HepG2 (cell line): ENCODE results near the gene TFB1M. TPM values are rescaled to one million over a fixed set of nuclear protein-coding genes. Genes with fewer than 3 reads are reported as not detected.
A peak's percentile ranks its signal among the peaks of the same experiment; 100 is the strongest.

ENCODE experiments used
- ATAC-seq: fragments of 200-7000 bp; cut with Tn5 transposase; 3 replicates; pipeline ENCODE4 v1.9.1; 2020; ENCODE audit warnings: mild to moderate bottlenecking, moderate library complexity
- BruUV-seq: library from RNA; stranded (reverse); fragments of 400-500 nt; replicated peaks from 2 replicates; lab custom pipeline; 2021; lab: Mats Ljungman, UMichigan
- CTCF ChIA-PET: fragments of 300-600 bp; formaldehyde crosslinking; extraction: SDS; loops from one replicate; lab custom pipeline; 2021; ENCODE audit warnings: low total read pairs, inconsistent platforms, low intra/inter-chr PET ratio; lab: Yijun Ruan, JAX
- POLR2A ChIA-PET: fragments of 350-600 bp; sonication (Branson Sonifier 250); formaldehyde crosslinking; loops from one replicate; lab custom pipeline; 2020; ENCODE audit warnings: antibody characterized with exemption, inconsistent platforms; lab: Yijun Ruan, JAX
- DNase-seq: peaks from one replicate; pipeline ENCODE4 v3.0.0-alpha.2; 2015; ENCODE audit warnings: low spot score
- FAIRE-seq: peaks from 3 replicates; lab custom pipeline; 2011; peaks lifted over from hg19 to GRCh38; lab: Jason Lieb, UNC
- H2AFZ ChIP-seq: one replicate; pipeline ENCODE4 v1.6.1; 2011; ENCODE audit warnings: low read length, inconsistent platforms
- H3K27ac ChIP-seq: fragments of 300-600 bp; 3 replicates; pipeline ENCODE4 v1.8.0; 2011; ENCODE audit warnings: mixed run types, mild to moderate bottlenecking, mixed read lengths, low read length, inconsistent platforms; ENCODE audit not compliant: insufficient read depth; ENCODE audit errors: extremely low read length
- H3K27me3 ChIP-seq, 2 experiments: fragments of 200-600 bp in 1 of 2; 2 replicates in 1 of 2; 3 replicates in 1 of 2; pipeline versions ENCODE4 v1.6.0 to v1.8.0; 2011; ENCODE audit warnings: low read length in 2 of 2, mild to moderate bottlenecking in 2 of 2, moderate library complexity in 2 of 2, inconsistent platforms in 1 of 2; ENCODE audit not compliant: insufficient read depth in 2 of 2, control insufficient read depth in 1 of 2
- H3K36me3 ChIP-seq, 2 experiments: fragments of 200-600 bp in 1 of 2; replicated peaks in 1 of 2; 2 replicates in 1 of 2; 3 replicates in 1 of 2; pipeline versions ENCODE4 v1.5.1 to v1.8.0; 2011; ENCODE audit warnings: low read length in 2 of 2, inconsistent platforms in 1 of 2; ENCODE audit not compliant: insufficient read depth in 2 of 2, control insufficient read depth in 1 of 2
- H3K4me1 ChIP-seq: 2 replicates; pipeline ENCODE4 v1.5.1; 2012; ENCODE audit warnings: low read length, inconsistent platforms; ENCODE audit not compliant: insufficient read depth
- H3K4me2 ChIP-seq: 2 replicates; pipeline ENCODE4 v1.6.0; 2011; ENCODE audit warnings: low read depth, low read length, inconsistent platforms
- H3K4me3 ChIP-seq, 3 experiments: fragments of 200-600 bp in 1 of 3; sonication (generic), shearing (Covaris generic) in 1 of 3; replicated peaks in 1 of 3; 2 replicates each; pipeline ENCODE4 v1.5.1; 2011 to 2016; ENCODE audit warnings: low read length in 3 of 3, inconsistent platforms in 2 of 3, low read depth in 2 of 3, mild to moderate bottlenecking in 2 of 3, control low read depth in 1 of 3, mixed read lengths in 1 of 3; ENCODE audit not compliant: insufficient read depth in 1 of 3
- H3K79me2 ChIP-seq: one replicate; pipeline ENCODE4 v1.6.1; 2011; ENCODE audit warnings: low read length, inconsistent platforms; ENCODE audit not compliant: insufficient read depth
- H3K9ac ChIP-seq: 2 replicates; pipeline ENCODE4 v1.6.0; 2011; ENCODE audit warnings: mild to moderate bottlenecking, low read depth, low read length, inconsistent platforms; ENCODE audit not compliant: insufficient read depth
- H3K9me3 ChIP-seq: 2 replicates; pipeline ENCODE4 v1.5.1; 2012; ENCODE audit warnings: mild to moderate bottlenecking, low read length
- H4K20me1 ChIP-seq: 2 replicates; pipeline ENCODE4 v1.6.0; 2011; ENCODE audit warnings: inconsistent platforms, mild to moderate bottlenecking, low read length, moderate library complexity; ENCODE audit not compliant: insufficient read depth
- ARNT ChIP-seq: fragments of 450-650 bp; IDR thresholded peaks from 2 replicates; pipeline ENCODE4 v1.6.1; 2017
- ATF7 ChIP-seq, 2 experiments: fragments of 450-650 bp in 1 of 2; sonication (generic) in 1 of 2; formaldehyde crosslinking in 1 of 2; IDR thresholded peaks; 2 replicates each; pipeline versions ENCODE4 v1.4.0 to v1.6.1; 2016 to 2020; ENCODE audit warnings: antibody characterized with exemption in 1 of 2, mild to moderate bottlenecking in 1 of 2, missing genetic modification reagents in 1 of 2
- EZH2 ChIP-seq: conservative IDR thresholded peaks from 2 replicates; pipeline ENCODE4 v1.6.1; 2012; ENCODE audit warnings: mild to moderate bottlenecking, low read depth, low read length, moderate library complexity
- HDAC6 ChIP-seq: fragments of 200-600 bp; sonication (generic); IDR thresholded peaks from 2 replicates; pipeline ENCODE4 v1.7.0; 2017; ENCODE audit warnings: mild to moderate bottlenecking, antibody characterized with exemption, low read length, low read depth
- POGZ ChIP-seq: sonication (generic); formaldehyde crosslinking; IDR thresholded peaks from 2 replicates; pipeline ENCODE4 v1.4.0; 2020; ENCODE audit warnings: mild to moderate bottlenecking, missing genetic modification reagents
- WGBS: methylation state at CpG from one replicate; pipeline ENCODE4 v1.1.6; 2017; ENCODE audit warnings: low lambda C conversion rate; 5-methylcytosine and 5-hydroxymethylcytosine counted together
- in situ Hi-C: cut with HindIII; loops from 2 replicates; pipeline ENCODE4 v1.10.0; 2017; ENCODE audit warnings: low pct_unique_long_range_greater_than_20kb; ENCODE audit not compliant: extremely low pct_ligation_motif_present
- intact Hi-C: fragments of 100-400 bp; cut with micrococcal nuclease; formaldehyde crosslinking; loops from one replicate; pipeline ENCODE4 v1.10.0; 2022; ENCODE audit not compliant: unreplicated experiment
- polyA plus RNA-seq, 8 experiments: library from polyadenylated mRNA; depleted of rRNA in 3 of 8; stranded (reverse) in 7 of 8; unstranded in 1 of 8; fragments of >200 nt; fragmentation: Illumina TruSeq in 4 of 8; extraction: Trizol in 4 of 8; gene quantifications; 2 replicates each; pipeline versions ENCODE4 v1.2.1 to v1.2.3, GENCODE V29; 2011 to 2016; ENCODE audit warnings: low read depth in 4 of 8, missing spikeins in 1 of 8, mixed read lengths in 1 of 8; ENCODE audit not compliant: insufficient read depth in 1 of 8
- total RNA-seq, 5 experiments: library from RNA; depleted of rRNA; stranded (reverse); fragments of >200 nt; fragmentation: Illumina TruSeq; extraction: Trizol; gene quantifications; 2 replicates each; pipeline ENCODE4 v1.2.3, GENCODE V29; 2016; ENCODE audit warnings: low read depth in 1 of 5
- TF ChIP-seq, protein P1 (sequence below): IDR thresholded peaks from 2 replicates; pipeline ENCODE4 v1.6.1; 2016; ENCODE audit warnings: missing compliant biosample characterization, missing genetic modification reagents, borderline replicate concordance
- TF ChIP-seq, protein P2 (sequence below): sonication (generic); formaldehyde crosslinking; IDR thresholded peaks from one replicate; pipeline ENCODE4 v1.5.1; 2020; ENCODE audit warnings: mild to moderate bottlenecking, missing genetic modification reagents; ENCODE audit errors: not compliant biosample characterization

The TFB1M gene
- total and polyA plus RNA-seq, 2 of the 13 experiments (the other 11 are each of a cell fraction or from before 2014, with no cell fraction given) = 91.4 to 122 TPM

DNA sequence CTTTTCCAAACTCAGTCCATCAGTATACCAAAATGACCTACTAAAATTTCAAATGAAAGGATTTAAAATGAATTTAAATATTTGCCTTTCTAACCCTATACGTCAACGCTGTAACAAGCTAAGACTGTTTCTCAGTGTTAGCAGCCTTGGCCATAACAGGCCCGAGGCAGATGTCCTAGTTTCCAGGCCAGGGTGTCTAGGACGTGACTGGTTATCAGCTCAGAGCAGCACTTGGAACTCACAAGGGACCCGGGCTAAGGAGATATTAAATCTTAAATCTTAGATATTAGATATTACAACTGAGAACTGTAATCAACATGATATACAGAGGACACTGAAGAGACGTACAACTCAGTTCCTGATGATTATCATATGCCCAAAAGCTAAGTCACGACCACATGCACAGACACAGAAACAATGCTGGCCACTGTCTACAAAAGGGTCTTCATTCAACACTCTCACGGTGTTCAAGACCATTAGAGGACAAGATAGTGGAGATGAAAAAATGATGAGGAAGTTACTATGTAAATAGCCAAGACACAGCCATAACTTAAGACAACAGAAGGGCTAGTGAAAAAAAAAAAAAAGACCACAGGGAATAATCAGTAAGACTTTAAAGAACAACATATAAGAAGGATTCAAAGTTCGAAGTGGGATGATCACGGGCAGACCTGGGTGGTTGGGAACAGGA, 50.8 kb downstream of the TFB1M start, which contains the start of gene CLDN20:
Gene CLDN20 (plus strand): TSS at position 641 of the 691 bp plus-strand sequence. CDS start 11,707 bp downstream, outside the sequence.
- 92% methylated on average over 10 of the region's 10 CpGs for WGBS
- no peak for ATAC-seq
- FAIRE-seq = no peak
- no peaks in the 10 kb centered on the region for H3K4me1 ChIP-seq
- no peaks in the 10 kb centered on the region for H3K9me3 ChIP-seq
- H3K27ac ChIP-seq = no peak within 1 kb of the TSS
- H3K4me2 ChIP-seq = no peak within 1 kb of the TSS
- H3K9ac ChIP-seq = no peak within 1 kb of the TSS
- H3K36me3 ChIP-seq = peaks cover 44 to 82% of the 10 kb centered on the region in 2 experiments
- H3K4me3 ChIP-seq = no peak within 1 kb of the TSS
- no peak for DNase-seq
- CTCF ChIA-PET = no interaction called here
- in situ Hi-C loops = no loop called here
- POLR2A ChIA-PET = no interaction called here
- 0 out of 2 replicates have a peak, but pooled peaks cover 3% of the 10 kb centered on the region for H4K20me1 ChIP-seq
- H3K27me3 ChIP-seq = no peaks in the 10 kb centered on the region
- TF ChIP-seq ARNT (no peak), ATF7 (IDR thresholded peaks at IDR 0.05) (no peak), ATF7 (CRISPR knock-in tag; IDR thresholded peaks at IDR 0.05) (no peak), POGZ (CRISPR knock-in tag) (no peak), HDAC6 (no peak), EZH2 (no peak)
- H2AFZ ChIP-seq = no peak within 1 kb of the TSS
- intact Hi-C loops = no loop called here
- BruUV-seq = no TSS peak
- H3K79me2 ChIP-seq = peaks cover 13% of the 10 kb centered on the region

DNA sequence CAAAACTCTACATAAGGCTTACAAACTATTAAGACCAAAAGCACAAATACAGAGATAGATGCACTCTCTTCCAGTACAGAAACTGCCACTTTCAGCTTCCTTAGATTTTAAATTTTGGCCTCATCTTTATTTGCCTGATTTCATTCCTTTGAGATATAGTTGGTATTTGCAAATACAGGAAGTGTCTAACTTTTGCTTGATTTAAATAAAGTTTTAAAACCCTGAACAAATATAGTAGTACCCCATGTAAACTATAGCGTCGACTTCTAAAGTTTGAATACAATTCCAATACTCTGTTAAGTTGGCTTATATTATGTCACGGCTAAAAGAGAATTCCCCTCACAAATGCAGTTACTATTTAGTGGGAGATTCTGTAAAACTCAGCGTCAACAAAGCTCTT, 51.6 kb downstream of the TFB1M start:
- H3K9ac ChIP-seq = no peak overlapping the region
- no peak overlapping the region for H3K27ac ChIP-seq
- peaks cover 48 to 89% of the 10 kb centered on the region in 2 experiments for H3K36me3 ChIP-seq
- no peaks in the 10 kb centered on the region for H3K9me3 ChIP-seq
- no peak overlapping the region for H3K4me2 ChIP-seq
- FAIRE-seq (peak; percentile 55), DNase-seq (no peak), ATAC-seq (no peak)
- no peaks in the 10 kb centered on the region for H3K4me1 ChIP-seq
- H4K20me1 ChIP-seq = 0 out of 2 replicates have a peak, but pooled peaks cover 3% of the 10 kb centered on the region
- in situ Hi-C loops = no loop called here
- intact Hi-C loops = no loop called here
- BruUV-seq = TSS peak; percentile 6
- no peaks in the 10 kb centered on the region for H3K27me3 ChIP-seq
- ChIA-PET CTCF (no interaction called here), POLR2A (no interaction called here)
- H3K4me3 ChIP-seq = no peak overlapping the region
- 98% methylated on average over 4 of the region's 4 CpGs for WGBS
- H3K79me2 ChIP-seq = peaks cover 13% of the 10 kb centered on the region
- no peak overlapping the region for H2AFZ ChIP-seq
- TF ChIP-seq, protein P1, sequence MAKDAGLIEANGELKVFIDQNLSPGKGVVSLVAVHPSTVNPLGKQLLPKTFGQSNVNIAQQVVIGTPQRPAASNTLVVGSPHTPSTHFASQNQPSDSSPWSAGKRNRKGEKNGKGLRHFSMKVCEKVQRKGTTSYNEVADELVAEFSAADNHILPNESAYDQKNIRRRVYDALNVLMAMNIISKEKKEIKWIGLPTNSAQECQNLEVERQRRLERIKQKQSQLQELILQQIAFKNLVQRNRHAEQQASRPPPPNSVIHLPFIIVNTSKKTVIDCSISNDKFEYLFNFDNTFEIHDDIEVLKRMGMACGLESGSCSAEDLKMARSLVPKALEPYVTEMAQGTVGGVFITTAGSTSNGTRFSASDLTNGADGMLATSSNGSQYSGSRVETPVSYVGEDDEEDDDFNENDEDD (CRISPR knock-in tag) = no peak
- TF ChIP-seq, protein P2, sequence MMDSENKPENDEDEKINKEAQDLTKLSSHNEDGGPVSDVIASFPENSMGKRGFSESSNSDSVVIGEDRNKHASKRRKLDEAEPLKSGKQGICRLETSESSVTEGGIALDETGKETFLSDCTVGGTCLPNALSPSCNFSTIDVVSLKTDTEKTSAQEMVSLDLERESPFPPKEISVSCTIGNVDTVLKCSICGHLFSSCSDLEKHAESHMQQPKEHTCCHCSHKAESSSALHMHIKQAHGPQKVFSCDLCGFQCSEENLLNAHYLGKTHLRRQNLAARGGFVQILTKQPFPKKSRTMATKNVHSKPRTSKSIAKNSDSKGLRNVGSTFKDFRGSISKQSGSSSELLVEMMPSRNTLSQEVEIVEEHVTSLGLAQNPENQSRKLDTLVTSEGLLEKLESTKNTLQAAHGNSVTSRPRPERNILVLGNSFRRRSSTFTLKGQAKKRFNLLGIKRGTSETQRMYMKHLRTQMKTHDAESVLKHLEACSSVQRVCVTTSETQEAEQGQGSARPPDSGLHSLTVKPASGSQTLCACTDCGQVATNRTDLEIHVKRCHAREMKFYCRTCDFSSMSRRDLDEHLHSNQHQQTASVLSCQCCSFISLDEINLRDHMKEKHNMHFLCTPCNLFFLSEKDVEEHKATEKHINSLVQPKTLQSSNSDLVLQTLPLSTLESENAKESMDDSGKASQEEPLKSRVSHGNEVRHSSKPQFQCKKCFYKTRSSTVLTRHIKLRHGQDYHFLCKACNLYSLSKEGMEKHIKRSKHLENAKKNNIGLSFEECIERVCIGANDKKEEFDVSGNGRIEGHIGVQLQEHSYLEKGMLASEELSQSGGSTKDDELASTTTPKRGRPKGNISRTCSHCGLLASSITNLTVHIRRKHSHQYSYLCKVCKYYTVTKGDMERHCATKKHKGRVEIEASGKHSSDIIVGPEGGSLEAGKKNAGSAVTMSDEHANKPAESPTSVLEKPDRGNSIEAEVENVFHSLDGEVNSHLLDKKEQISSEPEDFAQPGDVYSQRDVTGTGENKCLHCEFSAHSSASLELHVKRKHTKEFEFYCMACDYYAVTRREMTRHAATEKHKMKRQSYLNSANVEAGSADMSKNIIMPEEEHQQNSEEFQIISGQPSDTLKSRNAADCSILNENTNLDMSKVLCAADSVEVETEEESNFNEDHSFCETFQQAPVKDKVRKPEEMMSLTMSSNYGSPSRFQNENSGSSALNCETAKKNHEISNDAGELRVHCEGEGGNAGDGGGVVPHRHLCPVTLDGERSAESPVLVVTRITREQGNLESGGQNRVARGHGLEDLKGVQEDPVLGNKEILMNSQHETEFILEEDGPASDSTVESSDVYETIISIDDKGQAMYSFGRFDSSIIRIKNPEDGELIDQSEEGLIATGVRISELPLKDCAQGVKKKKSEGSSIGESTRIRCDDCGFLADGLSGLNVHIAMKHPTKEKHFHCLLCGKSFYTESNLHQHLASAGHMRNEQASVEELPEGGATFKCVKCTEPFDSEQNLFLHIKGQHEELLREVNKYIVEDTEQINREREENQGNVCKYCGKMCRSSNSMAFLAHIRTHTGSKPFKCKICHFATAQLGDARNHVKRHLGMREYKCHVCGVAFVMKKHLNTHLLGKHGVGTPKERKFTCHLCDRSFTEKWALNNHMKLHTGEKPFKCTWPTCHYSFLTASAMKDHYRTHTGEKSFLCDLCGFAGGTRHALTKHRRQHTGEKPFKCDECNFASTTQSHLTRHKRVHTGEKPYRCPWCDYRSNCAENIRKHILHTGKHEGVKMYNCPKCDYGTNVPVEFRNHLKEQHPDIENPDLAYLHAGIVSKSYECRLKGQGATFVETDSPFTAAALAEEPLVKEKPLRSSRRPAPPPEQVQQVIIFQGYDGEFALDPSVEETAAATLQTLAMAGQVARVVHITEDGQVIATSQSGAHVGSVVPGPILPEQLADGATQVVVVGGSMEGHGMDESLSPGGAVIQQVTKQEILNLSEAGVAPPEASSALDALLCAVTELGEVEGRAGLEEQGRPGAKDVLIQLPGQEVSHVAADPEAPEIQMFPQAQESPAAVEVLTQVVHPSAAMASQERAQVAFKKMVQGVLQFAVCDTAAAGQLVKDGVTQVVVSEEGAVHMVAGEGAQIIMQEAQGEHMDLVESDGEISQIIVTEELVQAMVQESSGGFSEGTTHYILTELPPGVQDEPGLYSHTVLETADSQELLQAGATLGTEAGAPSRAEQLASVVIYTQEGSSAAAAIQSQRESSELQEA (CRISPR knock-in tag) = no peak
